ENCODE results near the gene CDC42SE1. TPM values are rescaled to one million over a fixed set of nuclear protein-coding genes. Genes with fewer than 3 reads are reported as not detected.

CDC42SE1 gene
- total and polyA plus RNA-seq, 9 of the 15 experiments (the other 6 are each of a cell fraction or from before 2014, with no cell fraction given), result 78.1 to 189 (median 114) TPM

DNA sequence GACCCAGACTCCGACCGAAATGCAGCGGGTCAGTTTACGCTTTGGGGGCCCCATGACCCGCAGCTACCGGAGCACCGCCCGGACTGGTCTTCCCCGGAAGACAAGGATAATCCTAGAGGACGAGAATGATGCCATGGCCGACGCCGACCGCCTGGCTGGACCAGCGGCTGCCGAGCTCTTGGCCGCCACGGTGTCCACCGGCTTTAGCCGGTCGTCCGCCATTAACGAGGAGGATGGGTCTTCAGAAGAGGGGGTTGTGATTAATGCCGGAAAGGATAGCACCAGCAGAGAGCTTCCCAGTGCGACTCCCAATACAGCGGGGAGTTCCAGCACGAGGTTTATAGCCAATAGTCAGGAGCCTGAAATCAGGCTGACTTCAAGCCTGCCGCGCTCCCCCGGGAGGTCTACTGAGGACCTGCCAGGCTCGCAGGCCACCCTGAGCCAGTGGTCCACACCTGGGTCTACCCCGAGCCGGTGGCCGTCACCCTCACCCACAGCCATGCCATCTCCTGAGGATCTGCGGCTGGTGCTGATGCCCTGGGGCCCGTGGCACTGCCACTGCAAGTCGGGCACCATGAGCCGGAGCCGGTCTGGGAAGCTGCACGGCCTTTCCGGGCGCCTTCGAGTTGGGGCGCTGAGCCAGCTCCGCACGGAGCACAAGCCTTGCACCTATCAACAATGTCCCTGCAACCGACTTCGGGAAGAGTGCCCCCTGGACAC, 11.3 kb downstream of the CDC42SE1 start (continued):
- TF ChIP-seq, protein P1, sequence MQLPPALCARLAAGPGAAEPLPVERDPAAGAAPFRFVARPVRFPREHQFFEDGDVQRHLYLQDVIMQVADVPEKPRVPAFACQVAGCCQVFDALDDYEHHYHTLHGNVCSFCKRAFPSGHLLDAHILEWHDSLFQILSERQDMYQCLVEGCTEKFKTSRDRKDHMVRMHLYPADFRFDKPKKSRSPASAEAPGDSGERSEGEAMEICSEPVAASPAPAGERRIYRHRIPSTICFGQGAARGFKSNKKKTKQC (CRISPR knock-in tag; IDR thresholded peaks at IDR 0.05), result no peak
- TF ChIP-seq, protein P2, sequence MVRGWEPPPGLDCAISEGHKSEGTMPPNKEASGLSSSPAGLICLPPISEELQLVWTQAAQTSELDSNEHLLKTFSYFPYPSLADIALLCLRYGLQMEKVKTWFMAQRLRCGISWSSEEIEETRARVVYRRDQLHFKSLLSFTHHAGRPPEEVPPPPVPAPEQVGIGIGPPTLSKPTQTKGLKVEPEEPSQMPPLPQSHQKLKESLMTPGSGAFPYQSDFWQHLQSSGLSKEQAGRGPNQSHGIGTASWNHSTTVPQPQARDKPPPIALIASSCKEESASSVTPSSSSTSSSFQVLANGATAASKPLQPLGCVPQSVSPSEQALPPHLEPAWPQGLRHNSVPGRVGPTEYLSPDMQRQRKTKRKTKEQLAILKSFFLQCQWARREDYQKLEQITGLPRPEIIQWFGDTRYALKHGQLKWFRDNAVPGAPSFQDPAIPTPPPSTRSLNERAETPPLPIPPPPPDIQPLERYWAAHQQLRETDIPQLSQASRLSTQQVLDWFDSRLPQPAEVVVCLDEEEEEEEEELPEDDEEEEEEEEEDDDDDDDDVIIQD (CRISPR knock-in tag; IDR thresholded peaks at IDR 0.05), result no peak
- no peak for TF ChIP-seq TBL1XR1 (IDR thresholded peaks at IDR 0.05; ENCODE audit: low read length in 2 of 2)
- no peak for TF ChIP-seq ZFP36 (IDR thresholded peaks at IDR 0.05; ENCODE audit: low read depth, low read length, partially characterized antibody)
- TF ChIP-seq, protein P3, sequence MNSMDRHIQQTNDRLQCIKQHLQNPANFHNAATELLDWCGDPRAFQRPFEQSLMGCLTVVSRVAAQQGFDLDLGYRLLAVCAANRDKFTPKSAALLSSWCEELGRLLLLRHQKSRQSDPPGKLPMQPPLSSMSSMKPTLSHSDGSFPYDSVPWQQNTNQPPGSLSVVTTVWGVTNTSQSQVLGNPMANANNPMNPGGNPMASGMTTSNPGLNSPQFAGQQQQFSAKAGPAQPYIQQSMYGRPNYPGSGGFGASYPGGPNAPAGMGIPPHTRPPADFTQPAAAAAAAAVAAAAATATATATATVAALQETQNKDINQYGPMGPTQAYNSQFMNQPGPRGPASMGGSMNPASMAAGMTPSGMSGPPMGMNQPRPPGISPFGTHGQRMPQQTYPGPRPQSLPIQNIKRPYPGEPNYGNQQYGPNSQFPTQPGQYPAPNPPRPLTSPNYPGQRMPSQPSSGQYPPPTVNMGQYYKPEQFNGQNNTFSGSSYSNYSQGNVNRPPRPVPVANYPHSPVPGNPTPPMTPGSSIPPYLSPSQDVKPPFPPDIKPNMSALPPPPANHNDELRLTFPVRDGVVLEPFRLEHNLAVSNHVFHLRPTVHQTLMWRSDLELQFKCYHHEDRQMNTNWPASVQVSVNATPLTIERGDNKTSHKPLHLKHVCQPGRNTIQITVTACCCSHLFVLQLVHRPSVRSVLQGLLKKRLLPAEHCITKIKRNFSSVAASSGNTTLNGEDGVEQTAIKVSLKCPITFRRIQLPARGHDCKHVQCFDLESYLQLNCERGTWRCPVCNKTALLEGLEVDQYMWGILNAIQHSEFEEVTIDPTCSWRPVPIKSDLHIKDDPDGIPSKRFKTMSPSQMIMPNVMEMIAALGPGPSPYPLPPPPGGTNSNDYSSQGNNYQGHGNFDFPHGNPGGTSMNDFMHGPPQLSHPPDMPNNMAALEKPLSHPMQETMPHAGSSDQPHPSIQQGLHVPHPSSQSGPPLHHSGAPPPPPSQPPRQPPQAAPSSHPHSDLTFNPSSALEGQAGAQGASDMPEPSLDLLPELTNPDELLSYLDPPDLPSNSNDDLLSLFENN (IDR thresholded peaks at IDR 0.05; ENCODE audit: low read depth in 2 of 2, low read length in 2 of 2), result no peak
- TF ChIP-seq, protein P4, sequence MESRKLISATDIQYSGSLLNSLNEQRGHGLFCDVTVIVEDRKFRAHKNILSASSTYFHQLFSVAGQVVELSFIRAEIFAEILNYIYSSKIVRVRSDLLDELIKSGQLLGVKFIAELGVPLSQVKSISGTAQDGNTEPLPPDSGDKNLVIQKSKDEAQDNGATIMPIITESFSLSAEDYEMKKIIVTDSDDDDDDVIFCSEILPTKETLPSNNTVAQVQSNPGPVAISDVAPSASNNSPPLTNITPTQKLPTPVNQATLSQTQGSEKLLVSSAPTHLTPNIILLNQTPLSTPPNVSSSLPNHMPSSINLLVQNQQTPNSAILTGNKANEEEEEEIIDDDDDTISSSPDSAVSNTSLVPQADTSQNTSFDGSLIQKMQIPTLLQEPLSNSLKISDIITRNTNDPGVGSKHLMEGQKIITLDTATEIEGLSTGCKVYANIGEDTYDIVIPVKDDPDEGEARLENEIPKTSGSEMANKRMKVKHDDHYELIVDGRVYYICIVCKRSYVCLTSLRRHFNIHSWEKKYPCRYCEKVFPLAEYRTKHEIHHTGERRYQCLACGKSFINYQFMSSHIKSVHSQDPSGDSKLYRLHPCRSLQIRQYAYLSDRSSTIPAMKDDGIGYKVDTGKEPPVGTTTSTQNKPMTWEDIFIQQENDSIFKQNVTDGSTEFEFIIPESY (CRISPR knock-in tag; IDR thresholded peaks at IDR 0.05), result 0 out of 2 replicates have a peak, but pooled peaks have one; percentile 21
- no peak for TF ChIP-seq CBX5 (IDR thresholded peaks at IDR 0.05; ENCODE audit: borderline replicate concordance, low read depth)
- no peak for TF ChIP-seq NR2C1 (IDR thresholded peaks at IDR 0.05)
- TF ChIP-seq NR2C1 (tag; IDR thresholded peaks at IDR 0.05), result no peak
- no peak for TF ChIP-seq CTBP1 (IDR thresholded peaks at IDR 0.05; ENCODE audit: borderline replicate concordance)
- no peak for TF ChIP-seq ILF3 (IDR thresholded peaks at IDR 0.05; ENCODE audit: borderline replicate concordance)
- no peak for TF ChIP-seq BHLHE40 (IDR thresholded peaks at IDR 0.05; ENCODE audit: low read length)
- no peak for TF ChIP-seq ZNF764 (CRISPR knock-in tag; IDR thresholded peaks at IDR 0.05; ENCODE audit: low read depth)
- no peak for TF ChIP-seq RBM15 (IDR thresholded peaks at IDR 0.05; ENCODE audit: insufficient read depth, low read length)
- no peak for TF ChIP-seq ZNF316 (IDR thresholded peaks at IDR 0.05)
- TF ChIP-seq HMGN3 (IDR thresholded peaks at IDR 0.05; ENCODE audit: borderline replicate concordance, extremely low read depth, insufficient read length, low read depth, low read length), result peak; percentile 18
- peak; percentile 51; the same call in 1 of the 2 replicates for TF ChIP-seq NFIC (IDR thresholded peaks at IDR 0.05)
- no peak for TF ChIP-seq ZNF780A (CRISPR knock-in tag; IDR thresholded peaks at IDR 0.05)
- no peak for TF ChIP-seq ZKSCAN8 (CRISPR knock-in tag; IDR thresholded peaks at IDR 0.05)
- no peak for TF ChIP-seq POLR3G (IDR thresholded peaks at IDR 0.05; ENCODE audit: extremely low read depth, insufficient read length, insufficient replicate concordance)

Measured in K562 (cell line).